ENCODE results near the gene COG3.
"Not testable (repeated sequence)": the region's sequence is repeated elsewhere in the genome, so short reads cannot be mapped to it uniquely, and the experiment has no call there.

The COG3 gene

GRCh38 chr13:45464687-45465453, at the start of gene COG3:
Gene COG3, plus strand, starts transcription at chr13:45464939. Its CDS starts 98 bp downstream, at chr13:45465037.
- DNase-seq (ENCODE audit: low spot score), result peak; percentile 99

- no peak for DNase-seq (ENCODE audit: low spot score)
Observed at GRCh38 chr13:45415112-45415511, 49.6 kb upstream of the COG3 start.

GRCh38 chr13:45416516-45417128, 48.1 kb upstream of the COG3 start:
- DNase-seq (ENCODE audit: low spot score), result no peak

- peak; percentile 92 for DNase-seq (ENCODE audit: low spot score)
Observed at GRCh38 chr13:45417790-45418534, 46.8 kb upstream of the COG3 start, which contains the start of gene SLC25A30. Gene SLC25A30, minus strand, starts transcription at chr13:45418373. Its CDS starts 6,948 bp downstream, at chr13:45411425.

- DNase-seq (ENCODE audit: low spot score), result not testable (repeated sequence)
Observed at GRCh38 chr13:45419389-45419788, 45.4 kb upstream of the COG3 start.

GRCh38 chr13:45419945-45420344, 44.8 kb upstream of the COG3 start:
- no peak for DNase-seq (ENCODE audit: low spot score)

- DNase-seq (ENCODE audit: low spot score), result no peak
Observed at GRCh38 chr13:45422731-45423292, 41.9 kb upstream of the COG3 start.

- not testable (repeated sequence) for DNase-seq (ENCODE audit: low spot score)
Observed at GRCh38 chr13:45426056-45426841, 38.5 kb upstream of the COG3 start.

GRCh38 chr13:45432737-45433380, 31.9 kb upstream of the COG3 start:
- DNase-seq (ENCODE audit: low spot score), result no peak

GRCh38 chr13:45433381-45433790, 31.4 kb upstream of the COG3 start:
- DNase-seq (ENCODE audit: low spot score), result no peak

- no peak for DNase-seq (ENCODE audit: low spot score)
Observed at GRCh38 chr13:45434556-45435371, 30.0 kb upstream of the COG3 start.

- no peak for DNase-seq (ENCODE audit: low spot score)
Observed at GRCh38 chr13:45436332-45436731, 28.4 kb upstream of the COG3 start.

- no peak for DNase-seq (ENCODE audit: low spot score)
Observed at GRCh38 chr13:45436953-45437352, 27.8 kb upstream of the COG3 start.

GRCh38 chr13:45437947-45438346, 26.8 kb upstream of the COG3 start:
- DNase-seq (ENCODE audit: low spot score), result no peak

- DNase-seq (ENCODE audit: low spot score), result no peak
Observed at GRCh38 chr13:45439008-45439407, 25.7 kb upstream of the COG3 start.

GRCh38 chr13:45439781-45440462, 24.8 kb upstream of the COG3 start:
- DNase-seq (ENCODE audit: low spot score), result no peak

- DNase-seq (ENCODE audit: low spot score), result no peak
Observed at GRCh38 chr13:45441633-45442032, 23.1 kb upstream of the COG3 start.

- no peak for DNase-seq (ENCODE audit: low spot score)
Observed at GRCh38 chr13:45445053-45445452, 19.7 kb upstream of the COG3 start.

- no peak for DNase-seq (ENCODE audit: low spot score)
Observed at GRCh38 chr13:45446181-45446580, 18.6 kb upstream of the COG3 start.

Data from iPS-NIHi11 (cell line).